OCI-LY1 (cell line): ENCODE data around the gene PPM1N.

ENCODE experiments used
- H2AFZ ChIP-seq: fragments of 200-600 bp; sonication (generic), shearing (Covaris generic); 2 replicates; pipeline ENCODE4 v1.6.0; 2014; ENCODE audit warnings: antibody characterized with exemption, mild to moderate bottlenecking, low read length
- H3F3A ChIP-seq: fragments of 200-600 bp; sonication (generic), shearing (Covaris generic); 2 replicates; pipeline ENCODE4 v1.6.0; 2014; ENCODE audit warnings: mild to moderate bottlenecking, antibody characterized with exemption, low read length, moderate library complexity; ENCODE audit not compliant: insufficient read depth
- H3K27ac ChIP-seq: fragments of 200-600 bp; sonication (generic); 2 replicates; pipeline ENCODE4 v1.5.1; 2014; ENCODE audit warnings: low read length, mixed run types, mild to moderate bottlenecking, low read depth; ENCODE audit not compliant: poor library complexity, severe bottlenecking
- H3K27me3 ChIP-seq: fragments of 200-600 bp; sonication (generic); 2 replicates; pipeline ENCODE4 v1.6.0; 2014; ENCODE audit warnings: antibody characterized with exemption, mild to moderate bottlenecking, low read length, moderate library complexity; ENCODE audit not compliant: insufficient read depth
- H3K36me3 ChIP-seq: fragments of 200-600 bp; sonication (generic); 2 replicates; pipeline ENCODE4 v1.6.1; 2014; ENCODE audit warnings: mild to moderate bottlenecking, antibody characterized with exemption, low read length, moderate library complexity, mixed read lengths; ENCODE audit not compliant: insufficient read depth
- H3K4me1 ChIP-seq: fragments of 200-600 bp; sonication (generic); 2 replicates; pipeline ENCODE4 v1.5.1; 2014; ENCODE audit warnings: mild to moderate bottlenecking, low read length, moderate library complexity; ENCODE audit not compliant: insufficient read depth, severe bottlenecking
- H3K4me2 ChIP-seq: fragments of 200-600 bp; sonication (generic), shearing (Covaris generic); 2 replicates; pipeline ENCODE4 v1.6.1; 2014; ENCODE audit warnings: low read length
- H3K4me3 ChIP-seq: fragments of 200-600 bp; sonication (generic); 2 replicates; pipeline ENCODE4 v1.5.1; 2014; ENCODE audit warnings: low read length, low read depth, mild to moderate bottlenecking, mixed read lengths; ENCODE audit not compliant: poor library complexity, severe bottlenecking
- H3K79me2 ChIP-seq: fragments of 200-600 bp; shearing (Covaris generic); 2 replicates; pipeline ENCODE4 v1.6.1; 2016; ENCODE audit warnings: mixed run types, low read length, mixed read lengths; ENCODE audit not compliant: insufficient read depth
- H3K9ac ChIP-seq: fragments of 200-600 bp; sonication (generic), shearing (Covaris generic); 2 replicates; pipeline ENCODE4 v1.6.1; 2014; ENCODE audit warnings: mild to moderate bottlenecking, low read length, mixed read lengths
- H3K9me2 ChIP-seq: fragments of 200-600 bp; sonication (generic), shearing (Covaris generic); 2 replicates; pipeline ENCODE4 v1.6.1; 2014; ENCODE audit warnings: low read depth, mild to moderate bottlenecking, low read length, mixed read lengths
- H3K9me3 ChIP-seq: fragments of 200-600 bp; shearing (Covaris generic); 2 replicates; pipeline ENCODE4 v1.6.1; 2014; ENCODE audit warnings: low read length, mixed read lengths
- H4K20me1 ChIP-seq: fragments of 200-600 bp; sonication (generic), shearing (Covaris generic); 2 replicates; pipeline ENCODE4 v1.6.0; 2016; ENCODE audit warnings: mild to moderate bottlenecking, low read length; ENCODE audit not compliant: insufficient read depth
- CTCF ChIP-seq: fragments of 200-600 bp; sonication (generic), shearing (Covaris generic); IDR thresholded peaks from 2 replicates; pipeline ENCODE4 v1.5.1; 2017; ENCODE audit warnings: mild to moderate bottlenecking, antibody characterized with exemption, low read length, moderate library complexity, mixed read lengths
- EZH2 ChIP-seq: fragments of 200-600 bp; sonication (generic), shearing (Covaris generic); IDR thresholded peaks from 2 replicates; pipeline ENCODE4 v1.8.0; 2017; ENCODE audit warnings: borderline replicate concordance, mixed run types, mild to moderate bottlenecking, antibody characterized with exemption, low read length, moderate library complexity, mixed read lengths

The PPM1N gene

GRCh38 chr19:45515807-45516401 lies 17.7 kb downstream of the PPM1N start:
- Histone ChIP-seq H3K9me2 (no peaks in the 10 kb centered on the region), H3K27ac (peak overlapping the region; percentile 88), H3K9ac (no peak overlapping the region; the same call in 1 of the 2 replicates), H2AFZ (no peak overlapping the region), H3K4me2 (no peak overlapping the region; the same call in 1 of the 2 replicates), H3K4me1 (peaks cover 47% of the 10 kb centered on the region), H3K9me3 (no peaks in the 10 kb centered on the region), H3K27me3 (no peaks in the 10 kb centered on the region), H3K4me3 (no peak overlapping the region), H3F3A (no peaks in the 10 kb centered on the region), H3K79me2 (no peaks in the 10 kb centered on the region), H4K20me1 (no peaks in the 10 kb centered on the region), H3K36me3 (peaks cover 15% of the 10 kb centered on the region; the same call in 1 of the 2 replicates)
- TF ChIP-seq CTCF = no peak
- TF ChIP-seq EZH2 = no peak

- Histone ChIP-seq H3K36me3 (peaks cover 26% of the 10 kb centered on the region; the same call in 1 of the 2 replicates), H3K9ac (no peak overlapping the region), H2AFZ (no peak overlapping the region), H4K20me1 (no peaks in the 10 kb centered on the region), H3K27me3 (no peaks in the 10 kb centered on the region), H3K4me1 (peaks cover 34% of the 10 kb centered on the region), H3F3A (no peaks in the 10 kb centered on the region), H3K9me3 (no peaks in the 10 kb centered on the region), H3K4me2 (no peak overlapping the region), H3K4me3 (no peak overlapping the region), H3K79me2 (no peaks in the 10 kb centered on the region), H3K9me2 (no peaks in the 10 kb centered on the region), H3K27ac (no peak overlapping the region)
- TF ChIP-seq CTCF (no peak), EZH2 (no peak)
Observed at GRCh38 chr19:45517238-45517637, 19.0 kb downstream of the PPM1N start.

GRCh38 chr19:45517641-45518468 lies 19.6 kb downstream of the PPM1N start:
- Histone ChIP-seq H3K27me3 (no peaks in the 10 kb centered on the region), H3K9me2 (no peaks in the 10 kb centered on the region), H3K9me3 (no peaks in the 10 kb centered on the region), H3K36me3 (peaks cover 26% of the 10 kb centered on the region; the same call in 1 of the 2 replicates), H3K9ac (no peak overlapping the region), H3F3A (no peaks in the 10 kb centered on the region), H2AFZ (no peak overlapping the region), H3K4me3 (no peak overlapping the region), H3K27ac (no peak overlapping the region), H3K4me1 (peaks cover 30% of the 10 kb centered on the region), H4K20me1 (no peaks in the 10 kb centered on the region), H3K79me2 (no peaks in the 10 kb centered on the region), H3K4me2 (no peak overlapping the region)
- TF ChIP-seq CTCF (no peak), EZH2 (no peak)
